Heart left ventricle (tissue), 16 donors: ENCODE measurements around the gene EPB41L4B. TPM values are rescaled to one million over a fixed set of nuclear protein-coding genes. Genes with fewer than 3 reads are reported as not detected.
"Not testable (repeated sequence)": the region's sequence is repeated elsewhere in the genome, so short reads cannot be mapped to it uniquely, and the experiment has no call there.

ENCODE experiments used
- ATAC-seq, 4 donors: fragments of 200-7000 bp; cut with Tn5 transposase; one replicate each; pipeline ENCODE4 v1.9.1; 2020 to 2022; ENCODE audit warnings: moderate library complexity in 4 of 4, mild to moderate bottlenecking in 3 of 4, moderate number of reproducible peaks in 1 of 4
- DNase-seq, 5 donors: peaks; one replicate each; pipeline ENCODE4 v3.0.0-alpha.2; 2020
- H3K27ac ChIP-seq, 12 donors: fragments of 200-600 bp; sonication (generic) in 4 of 12; one replicate each; pipeline versions ENCODE4 v1.5.0 to v1.8.0; 2016 to 2022; ENCODE audit warnings: mild to moderate bottlenecking in 2 of 12
- H3K27me3 ChIP-seq, 9 donors: fragments of 200-600 bp; sonication (generic) in 2 of 9; one replicate each; pipeline versions ENCODE4 v1.5.1 to v1.8.0; 2016 to 2022; ENCODE audit warnings: mild to moderate bottlenecking in 3 of 9
- H3K36me3 ChIP-seq, 9 donors: fragments of 200-600 bp; sonication (generic) in 2 of 9; one replicate each; pipeline versions ENCODE4 v1.5.0 to v1.8.0; 2018 to 2022; ENCODE audit warnings: mild to moderate bottlenecking in 2 of 9
- H3K4me1 ChIP-seq, 12 donors: fragments of 200-600 bp; sonication (generic) in 4 of 12; one replicate each; pipeline versions ENCODE4 v1.5.0 to v1.8.0; 2016 to 2022; ENCODE audit warnings: mild to moderate bottlenecking in 3 of 12
- H3K4me3 ChIP-seq, 12 donors: fragments of 200-600 bp; sonication (generic) in 4 of 12; one replicate each; pipeline versions ENCODE4 v1.5.0 to v1.8.0; 2017 to 2022; ENCODE audit warnings: mild to moderate bottlenecking in 9 of 12, moderate library complexity in 4 of 12
- H3K9me3 ChIP-seq, 12 donors: fragments of 200-600 bp; sonication (generic) in 4 of 12; one replicate each; pipeline versions ENCODE4 v1.5.0 to v1.8.0; 2016 to 2022; ENCODE audit warnings: mild to moderate bottlenecking in 1 of 12
- CTCF ChIP-seq, 12 donors: fragments of 200-600 bp; sonication (generic) in 4 of 12; IDR thresholded peaks; one replicate each; pipeline versions ENCODE4 v1.5.0 to v1.8.0; 2018 to 2022; ENCODE audit warnings: antibody characterized with exemption in 12 of 12, mild to moderate bottlenecking in 5 of 12
- POLR2A ChIP-seq, 2 donors: fragments of 450-650 bp; IDR thresholded peaks; one replicate each; pipeline ENCODE4 v1.6.1; 2017; ENCODE audit warnings: antibody characterized with exemption in 2 of 2, mild to moderate bottlenecking in 2 of 2, moderate library complexity in 2 of 2
- WGBS, 4 donors: extraction: QIAGEN DNeasy Blood & Tissue Kit in 2 of 4; methylation state at CpG; one replicate each; pipeline versions ENCODE4 v1.1.5 to v1.1.7; 2013 to 2018; 5-methylcytosine and 5-hydroxymethylcytosine counted together
- intact Hi-C, 10 donors: fragments of 100-400 bp; cut with DNase I; formaldehyde crosslinking; loops; one replicate each; pipeline versions ENCODE4 v1.11.1 to v1.14.2; 2022
- polyA plus RNA-seq, 2 donors: library from polyadenylated mRNA; stranded (reverse); fragments of 200-250 nt; gene quantifications; one replicate each; pipeline ENCODE4 v1.2.3, GENCODE V29; 2013
- total RNA-seq, 9 donors: library from RNA; depleted of rRNA in 2 of 9; stranded (reverse); fragments of >200 nt in 2 of 9; fragmentation: NEBNext Ultra II Directional in 3 of 9; extraction: Animal tissue kit (Norgen Biotek cat#: 25700) in 3 of 9; gene quantifications; one replicate each; pipeline versions ENCODE4 v1.1.0 to v1.2.4, GENCODE V29; 2016 to 2023
- donor health status: ischemic (EF 13 %, LVEDD 7.1; RV severe dilation, severe dysfunction).
- donor health status: healthy with polysubstance abuse.
- donor health status: DM: no; HTN: yes; CAD: no.
- donor health status: DM: no; HTN: no; CAD: no.
- donor health status: ischemic (EF 25% LVEDD 6.9; RV normal size, moderate dysfunction).
- donor health status: ischemic (EF 25% LVEDD 5.7; RV mildly dilated, moderate dysfunction).
- donor health status: healthy.
- donor health status: DM: yes; HTN: yes; CAD: no.
- donor health status: ischemic (EF 35%, LVEDD 5.7; RV mildly dilated, moderate dysfunction).
- donor health status: nonischemic (EF 11% LVEDD 7.7; RV severe dilation, severe dysfunction).
- donor health status: DM: yes; HTN: yes; CAD: no.
- donor health status: PGD.
- donor health status: ischemic (EF 29% LVEDD 5.4; RV normal size, mild dysfunction).
- donor health status: nonischemic (EF 23%, LVEDD 6.1; RV moderate dilation, normal function).

EPB41L4B gene
- total and polyA plus RNA-seq, 11 donors, result 0.71 to 16.5 (median 8.9) TPM

DNA sequence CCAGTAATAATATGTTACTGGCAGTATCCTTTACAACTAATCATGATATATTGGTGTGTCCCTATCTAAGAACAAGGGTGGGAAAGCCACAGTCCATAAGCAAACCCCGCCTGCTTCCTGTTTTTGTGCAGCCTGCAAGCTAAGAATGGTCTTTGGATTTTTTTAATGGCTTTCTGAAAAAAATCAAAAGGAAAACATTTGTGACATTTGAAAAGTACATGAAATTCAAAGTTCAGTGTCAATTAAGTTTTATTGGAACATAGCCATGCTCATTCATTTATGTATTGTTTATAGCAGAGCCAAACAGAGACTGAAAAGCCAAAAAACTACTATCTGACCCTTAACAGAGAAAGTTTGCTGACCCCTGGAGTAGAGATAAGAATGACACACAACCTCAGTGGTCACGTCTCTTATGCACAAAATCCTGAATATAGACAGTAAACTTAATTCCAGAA is 188.3 kb downstream of the EPB41L4B start:
- ATAC-seq, result no peak
- DNase-seq, result no peak
- Histone ChIP-seq H3K27ac (no peak overlapping the region), H3K27me3 (no peaks in the 10 kb centered on the region), H3K36me3 (no peaks in the 10 kb centered on the region), H3K4me3 (no peak overlapping the region), H3K4me1 (peaks cover 0 to 8% (median 0%) of the 10 kb centered on the region in 12 donors), H3K9me3 (no peaks in the 10 kb centered on the region)
- peak in 2 of 12 donors; percentile 5 to 31 for TF ChIP-seq CTCF (IDR thresholded peaks at IDR 0.05)
- TF ChIP-seq POLR2A (IDR thresholded peaks at IDR 0.05), result no peak
- intact Hi-C loops, result no loop called here
- 47 to 52% (median 48%) methylated on average over 2 of the region's 2 CpGs for WGBS, 4 donors

GRCh38 chr9:109129470-109130197 is 191.2 kb downstream of the EPB41L4B start:
- intact Hi-C loops, result no loop called here
- Histone ChIP-seq H3K27me3 (no peaks in the 10 kb centered on the region), H3K27ac (no peak overlapping the region), H3K4me1 (peaks cover 0 to 8% (median 0%) of the 10 kb centered on the region in 12 donors), H3K36me3 (no peaks in the 10 kb centered on the region), H3K4me3 (no peak overlapping the region), H3K9me3 (no peaks in the 10 kb centered on the region)
- WGBS, 4 donors, result 87 to 91% (median 90%) methylated on average over 6 of the region's 6 CpGs
- ATAC-seq (no peak), DNase-seq (no peak)
- TF ChIP-seq POLR2A (IDR thresholded peaks at IDR 0.05) (no peak), CTCF (IDR thresholded peaks at IDR 0.05) (no peak)

- H3K36me3 ChIP-seq, ATAC-seq, H3K9me3 ChIP-seq, H3K27ac ChIP-seq, DNase-seq, intact Hi-C loops, H3K4me3 ChIP-seq, H3K27me3 ChIP-seq, H3K4me1 ChIP-seq: not testable (repeated sequence)
- WGBS, 4 donors, result 82 to 86% (median 82%) methylated on average over 4 of the region's 4 CpGs
Measured at GRCh38 chr9:109126671-109127070, 194.2 kb downstream of the EPB41L4B start.

DNA sequence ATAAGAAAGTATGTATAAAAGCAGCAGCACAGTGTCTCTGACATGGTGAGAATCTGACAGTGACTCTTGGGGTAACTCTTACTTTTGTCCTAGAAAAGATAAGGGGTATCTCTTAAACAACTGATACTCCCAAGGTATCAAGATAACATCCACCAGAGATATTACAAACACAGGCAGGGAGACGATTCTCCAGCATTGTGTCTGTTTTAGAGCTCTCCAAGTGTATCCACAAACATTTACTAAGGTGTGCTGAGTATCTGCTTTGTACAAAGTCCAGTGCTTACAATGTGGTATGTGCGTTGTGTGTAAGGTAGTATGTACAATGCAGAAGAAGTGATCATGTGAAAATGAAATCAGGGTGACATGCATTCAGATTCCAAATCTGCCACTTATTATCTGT is 196.7 kb downstream of the EPB41L4B start:
- Histone ChIP-seq H3K4me3 (no peak overlapping the region), H3K4me1 (peaks cover 0 to 7% (median 3%) of the 10 kb centered on the region in 12 donors), H3K36me3 (no peaks in the 10 kb centered on the region), H3K27ac (no peak overlapping the region), H3K9me3 (no peaks in the 10 kb centered on the region), H3K27me3 (no peaks in the 10 kb centered on the region)
- no peak for TF ChIP-seq CTCF (IDR thresholded peaks at IDR 0.05)
- no peak for TF ChIP-seq POLR2A (IDR thresholded peaks at IDR 0.05)
- ATAC-seq (no peak), DNase-seq (no peak)
- 47 to 61% (median 53%) methylated on average over 2 of the region's 2 CpGs for WGBS, 4 donors
- intact Hi-C loops, result loop anchor here in 1 of 10 donors (5.0 kb wide), 1 partner anchor 192 kb away; the partner anchor contains the start of genes ABITRAM and ELP1
